IMR-90 (cell line): ENCODE measurements around the gene KCNQ1. TPM values are rescaled to one million over a fixed set of nuclear protein-coding genes. Genes with fewer than 3 reads are reported as not detected.

Experiments used
- ATAC-seq: fragments of 200-7000 bp; cut with Tn5 transposase; 2 replicates; pipeline ENCODE4 v1.9.1; 2020; ENCODE audit warnings: low read depth, mild to moderate bottlenecking, moderate library complexity
- BruUV-seq: library from RNA; stranded (reverse); fragments of 400-500 nt; replicated peaks from 2 replicates; lab custom pipeline; 2021; lab: Mats Ljungman, UMichigan
- CTCF ChIA-PET: fragments of 300-600 bp; formaldehyde crosslinking; extraction: SDS; loops from one replicate; lab custom pipeline; 2021; ENCODE audit warnings: antibody characterized with exemption; lab: Yijun Ruan, JAX
- POLR2A ChIA-PET: fragments of 300-600 bp; sonication (Branson Sonifier 250); formaldehyde crosslinking; loops from one replicate; lab custom pipeline; 2022; ENCODE audit warnings: antibody characterized with exemption; ENCODE audit not compliant: unreplicated experiment; lab: Charles Lee
- DNase-seq: peaks from one replicate; pipeline ENCODE4 v3.0.0; 2013
- H2AFZ ChIP-seq: replicated peaks from 2 replicates; pipeline ENCODE3; 2013; ENCODE audit warnings: low read length, mild to moderate bottlenecking; ENCODE audit not compliant: poor library complexity
- H2AK5ac ChIP-seq: 2 replicates; pipeline ENCODE4 v1.6.1; 2013; ENCODE audit warnings: low read depth, low read length, inconsistent platforms
- H2AK9ac ChIP-seq: replicated peaks from 2 replicates; pipeline ENCODE3; 2013; ENCODE audit warnings: mild to moderate bottlenecking, low read depth, low read length, moderate library complexity; ENCODE audit not compliant: poor library complexity
- H2BK120ac ChIP-seq: 2 replicates; pipeline ENCODE4 v1.6.1; 2013; ENCODE audit warnings: low read depth, low read length, inconsistent platforms
- H2BK15ac ChIP-seq: 3 replicates; pipeline ENCODE4 v1.6.1; 2013; ENCODE audit warnings: low read depth, low read length, inconsistent platforms
- H2BK20ac ChIP-seq: 2 replicates; pipeline ENCODE4 v1.6.1; 2013; ENCODE audit warnings: low read depth, mild to moderate bottlenecking, inconsistent platforms, low read length, moderate library complexity
- H2BK5ac ChIP-seq: 2 replicates; pipeline ENCODE4 v1.6.1; 2013; ENCODE audit warnings: mild to moderate bottlenecking, low read depth, low read length, inconsistent platforms; ENCODE audit not compliant: poor library complexity, severe bottlenecking
- H3K14ac ChIP-seq: replicated peaks from 2 replicates; pipeline ENCODE4 v1.6.1; 2013; ENCODE audit warnings: low read depth, low read length, inconsistent platforms
- H3K18ac ChIP-seq: 2 replicates; pipeline ENCODE4 v1.6.1; 2013; ENCODE audit warnings: low read depth, low read length, control low read depth
- H3K23ac ChIP-seq: 2 replicates; pipeline ENCODE4 v1.6.1; 2013; ENCODE audit warnings: low read depth, low read length, inconsistent platforms
- H3K27ac ChIP-seq: 2 replicates; pipeline ENCODE4 v1.5.1; 2013; ENCODE audit warnings: mild to moderate bottlenecking, control low read depth, low read length; ENCODE audit not compliant: insufficient read depth
- H3K27me3 ChIP-seq: 2 replicates; pipeline ENCODE4 v1.6.1; 2013; ENCODE audit warnings: low read length; ENCODE audit not compliant: control insufficient read depth, insufficient read depth
- H3K36me3 ChIP-seq: 2 replicates; pipeline ENCODE4 v1.6.1; 2013; ENCODE audit warnings: low read length, mixed read lengths; ENCODE audit not compliant: control insufficient read depth, insufficient read depth
- H3K4ac ChIP-seq: 2 replicates; pipeline ENCODE4 v1.6.1; 2013; ENCODE audit warnings: low read depth, low read length, inconsistent platforms
- H3K4me1 ChIP-seq: 2 replicates; pipeline ENCODE4 v1.6.1; 2013; ENCODE audit warnings: low read length, mixed read lengths; ENCODE audit not compliant: control insufficient read depth, insufficient read depth
- H3K4me2 ChIP-seq: 2 replicates; pipeline ENCODE4 v1.6.1; 2013; ENCODE audit warnings: low read depth, mild to moderate bottlenecking, control low read depth, low read length, moderate library complexity
- H3K4me3 ChIP-seq: 2 replicates; pipeline ENCODE4 v1.5.1; 2013; ENCODE audit warnings: low read depth, mild to moderate bottlenecking, control low read depth, low read length, moderate library complexity; ENCODE audit not compliant: insufficient read depth
- H3K56ac ChIP-seq: 2 replicates; pipeline ENCODE4 v1.6.1; 2013; ENCODE audit warnings: low read length, inconsistent platforms; ENCODE audit not compliant: insufficient read depth; ENCODE audit errors: extremely low read depth
- H3K79me1 ChIP-seq, 2 experiments: 2 replicates each; pipeline ENCODE4 v1.6.1; 2013; ENCODE audit warnings: low read length in 2 of 2, inconsistent platforms in 1 of 2, low read depth in 1 of 2
- H3K9ac ChIP-seq: 2 replicates; pipeline ENCODE4 v1.6.1; 2013; ENCODE audit warnings: low read depth, low read length, control low read depth
- H3K9me1 ChIP-seq: 2 replicates; pipeline ENCODE4 v1.6.1; 2013; ENCODE audit warnings: low read length, inconsistent platforms; ENCODE audit not compliant: insufficient read depth
- H3K9me3 ChIP-seq: 2 replicates; pipeline ENCODE4 v1.6.1; 2013; ENCODE audit warnings: low read length; ENCODE audit not compliant: control insufficient read depth, insufficient read depth
- H4K20me1 ChIP-seq: 2 replicates; pipeline ENCODE4 v1.6.1; 2013; ENCODE audit warnings: low read length, inconsistent platforms; ENCODE audit not compliant: insufficient read depth
- H4K5ac ChIP-seq: 2 replicates; pipeline ENCODE4 v1.6.1; 2013; ENCODE audit warnings: mild to moderate bottlenecking, low read depth, low read length, control low read depth
- H4K8ac ChIP-seq, 2 experiments: 2 replicates each; pipeline ENCODE4 v1.6.1; 2013; ENCODE audit warnings: low read depth in 2 of 2, low read length in 2 of 2, control low read depth in 1 of 2, inconsistent platforms in 1 of 2
- H4K91ac ChIP-seq: 2 replicates; pipeline ENCODE4 v1.6.1; 2013; ENCODE audit warnings: low read depth, low read length, inconsistent platforms; ENCODE audit not compliant: insufficient read depth
- CHD1 ChIP-seq: IDR thresholded peaks from 2 replicates; pipeline ENCODE4 v1.6.1; 2012; ENCODE audit warnings: low read depth, low read length, improper control_type of control experiment
- NFE2L2 ChIP-seq: fragments of 150-350 bp; IDR thresholded peaks from 2 replicates; pipeline ENCODE4 v1.6.1; 2016; ENCODE audit warnings: low read depth, mild to moderate bottlenecking, low read length
- POLR2A ChIP-seq: IDR thresholded peaks from 2 replicates; pipeline ENCODE4 v1.6.1; 2012; ENCODE audit warnings: mild to moderate bottlenecking, low read depth, low read length
- RAD21 ChIP-seq: IDR thresholded peaks from 2 replicates; pipeline ENCODE4 v1.6.1; 2012; ENCODE audit warnings: low read length, improper control_type of control experiment
- SMC3 ChIP-seq: fragments of 150-350 bp; IDR thresholded peaks from 2 replicates; pipeline ENCODE4 v1.6.1; 2016; ENCODE audit warnings: low read depth, mild to moderate bottlenecking, antibody characterized with exemption, low read length, moderate library complexity
- dilution Hi-C: fragments of 300-500 bp; cut with HindIII; formaldehyde crosslinking; loops from one replicate; pipeline ENCODE4 v1.14.3; 2018; ENCODE audit warnings: low sequenced_read_pairs; ENCODE audit not compliant: unreplicated experiment
- in situ Hi-C: fragments of 300-500 bp; cut with MboI; formaldehyde crosslinking; loops from 3 replicates; pipeline ENCODE4 v1.14.3; 2019; ENCODE audit warnings: low sequenced_read_pairs, inconsistent platforms, mixed read lengths
- intact Hi-C: fragments of 100-400 bp; cut with micrococcal nuclease; formaldehyde crosslinking; loops from 2 replicates; pipeline ENCODE4 v1.10.0; 2022
- polyA plus RNA-seq, 3 experiments: library from polyadenylated mRNA; depleted of rRNA; stranded (reverse); fragments of >200 nt; gene quantifications; 2 replicates each; pipeline ENCODE4 v1.2.3, GENCODE V29; 2012; ENCODE audit warnings: low replicate concordance in 1 of 3
- total RNA-seq: library from RNA; depleted of rRNA; stranded (reverse); fragments of >200 nt; gene quantifications from 2 replicates; pipeline ENCODE4 v1.2.3, GENCODE V29; 2012
- TF ChIP-seq, protein P1 (sequence below): conservative IDR thresholded peaks from 2 replicates; pipeline ENCODE4 v1.5.1; 2012; ENCODE audit warnings: mild to moderate bottlenecking, low read depth, low read length, improper control_type of control experiment
- TF ChIP-seq, protein P2 (sequence below): fragments of 150-350 bp; IDR thresholded peaks from 2 replicates; pipeline ENCODE4 v1.6.1; 2016; ENCODE audit warnings: low read depth, mild to moderate bottlenecking, low read length, moderate library complexity, borderline replicate concordance

KCNQ1 gene
- total and polyA plus RNA-seq, 2 of the 4 experiments (the other 2 are of a cell fraction), result 0.07 TPM; not detected in 1

- in situ Hi-C loops, result no loop called here
- Histone ChIP-seq H3K36me3 (no peaks in the 10 kb centered on the region), H2AK9ac (no peak overlapping the region), H3K23ac (no peak overlapping the region), H2BK120ac (no peak overlapping the region), H3K4me1 (no peaks in the 10 kb centered on the region), H3K4ac (no peak overlapping the region), H2BK5ac (no peak overlapping the region), H3K9ac (no peak overlapping the region), H3K9me3 (peaks cover 72% of the 10 kb centered on the region), H3K4me3 (no peak overlapping the region), H2AFZ (no peak overlapping the region), H3K27ac (no peak overlapping the region), H3K79me1 (peaks cover 0 to 3% of the 10 kb centered on the region in 2 experiments; a peak in 1 of 4 replicates), H4K8ac (no peak overlapping the region), H2BK15ac (no peak overlapping the region), H3K14ac (no peak overlapping the region), H4K20me1 (no peaks in the 10 kb centered on the region), H4K5ac (no peak overlapping the region), H3K9me1 (no peaks in the 10 kb centered on the region), H3K18ac (no peak overlapping the region), H2BK20ac (no peak overlapping the region), H3K27me3 (peaks cover 8% of the 10 kb centered on the region; the same call in 1 of the 2 replicates), H3K56ac (no peak overlapping the region), H4K91ac (no peak overlapping the region), H2AK5ac (no peak overlapping the region), H3K4me2 (no peak overlapping the region)
- intact Hi-C loops, result loop anchor here (5.0 kb wide), 1 partner anchor 238 kb away; the partner anchor contains the start of gene CDKN1C
- dilution Hi-C loops, result no loop called here
- ATAC-seq (no peak), DNase-seq (no peak)
- POLR2A ChIA-PET, result no interaction called here
- no peak for TF ChIP-seq NFE2L2
- TF ChIP-seq RAD21, result no peak
- TF ChIP-seq, protein P1, sequence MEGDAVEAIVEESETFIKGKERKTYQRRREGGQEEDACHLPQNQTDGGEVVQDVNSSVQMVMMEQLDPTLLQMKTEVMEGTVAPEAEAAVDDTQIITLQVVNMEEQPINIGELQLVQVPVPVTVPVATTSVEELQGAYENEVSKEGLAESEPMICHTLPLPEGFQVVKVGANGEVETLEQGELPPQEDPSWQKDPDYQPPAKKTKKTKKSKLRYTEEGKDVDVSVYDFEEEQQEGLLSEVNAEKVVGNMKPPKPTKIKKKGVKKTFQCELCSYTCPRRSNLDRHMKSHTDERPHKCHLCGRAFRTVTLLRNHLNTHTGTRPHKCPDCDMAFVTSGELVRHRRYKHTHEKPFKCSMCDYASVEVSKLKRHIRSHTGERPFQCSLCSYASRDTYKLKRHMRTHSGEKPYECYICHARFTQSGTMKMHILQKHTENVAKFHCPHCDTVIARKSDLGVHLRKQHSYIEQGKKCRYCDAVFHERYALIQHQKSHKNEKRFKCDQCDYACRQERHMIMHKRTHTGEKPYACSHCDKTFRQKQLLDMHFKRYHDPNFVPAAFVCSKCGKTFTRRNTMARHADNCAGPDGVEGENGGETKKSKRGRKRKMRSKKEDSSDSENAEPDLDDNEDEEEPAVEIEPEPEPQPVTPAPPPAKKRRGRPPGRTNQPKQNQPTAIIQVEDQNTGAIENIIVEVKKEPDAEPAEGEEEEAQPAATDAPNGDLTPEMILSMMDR, result no peak
- TF ChIP-seq CHD1, result no peak
- no peak for TF ChIP-seq SMC3
- TF ChIP-seq, protein P2, sequence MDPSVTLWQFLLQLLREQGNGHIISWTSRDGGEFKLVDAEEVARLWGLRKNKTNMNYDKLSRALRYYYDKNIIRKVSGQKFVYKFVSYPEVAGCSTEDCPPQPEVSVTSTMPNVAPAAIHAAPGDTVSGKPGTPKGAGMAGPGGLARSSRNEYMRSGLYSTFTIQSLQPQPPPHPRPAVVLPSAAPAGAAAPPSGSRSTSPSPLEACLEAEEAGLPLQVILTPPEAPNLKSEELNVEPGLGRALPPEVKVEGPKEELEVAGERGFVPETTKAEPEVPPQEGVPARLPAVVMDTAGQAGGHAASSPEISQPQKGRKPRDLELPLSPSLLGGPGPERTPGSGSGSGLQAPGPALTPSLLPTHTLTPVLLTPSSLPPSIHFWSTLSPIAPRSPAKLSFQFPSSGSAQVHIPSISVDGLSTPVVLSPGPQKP, result no peak
- TF ChIP-seq POLR2A, result no peak
- CTCF ChIA-PET, result interaction anchor here (0.6 kb wide), 1 partner anchor 47 kb away, joined by 3 read pairs; no protein-coding TSS in a partner anchor
- no TSS peak for BruUV-seq
These were observed 204.6 kb downstream of the KCNQ1 start for GRCh38 chr11:2649400-2649799.
